Skeletal muscle satellite cell (primary cell): ENCODE measurements around the gene FSIP1. TPM values are rescaled to one million over a fixed set of nuclear protein-coding genes. Genes with fewer than 3 reads are reported as not detected.
"Not testable (repeated sequence)": the region's sequence is repeated elsewhere in the genome, so short reads cannot be mapped to it uniquely, and the experiment has no call there.

Experiments
- H3K27me3 ChIP-seq: 2 replicates; pipeline ENCODE4 v1.7.0; 2013; ENCODE audit warnings: low read length; ENCODE audit not compliant: control insufficient read depth, insufficient read depth
- H3K36me3 ChIP-seq: 2 replicates; pipeline ENCODE4 v1.7.0; 2013; ENCODE audit warnings: mild to moderate bottlenecking, control low read depth, low read length; ENCODE audit not compliant: insufficient read depth
- H3K4me1 ChIP-seq: 2 replicates; pipeline ENCODE4 v1.7.0; 2013; ENCODE audit warnings: low read length; ENCODE audit not compliant: control insufficient read depth, insufficient read depth
- H3K4me2 ChIP-seq: 2 replicates; pipeline ENCODE4 v1.7.0; 2013; ENCODE audit warnings: mild to moderate bottlenecking, low read length
- H3K4me3 ChIP-seq: 2 replicates; pipeline ENCODE4 v1.7.0; 2013; ENCODE audit warnings: low read length
- H3K9ac ChIP-seq: 2 replicates; pipeline ENCODE4 v1.7.0; 2013; ENCODE audit warnings: mild to moderate bottlenecking, low read depth, low read length, moderate library complexity
- H3K9me3 ChIP-seq: replicated peaks from 2 replicates; pipeline ENCODE4 v1.7.0; 2013; ENCODE audit warnings: mild to moderate bottlenecking, control low read depth, low read length
- total RNA-seq: library from RNA; depleted of rRNA; stranded (reverse); fragments of >200 nt; gene quantifications from 2 replicates; pipeline ENCODE4 v1.2.3, GENCODE V29; 2012; rRNA removed

The FSIP1 gene
- total RNA-seq, result 0.76 and 1.7 TPM in 2 replicates

DNA sequence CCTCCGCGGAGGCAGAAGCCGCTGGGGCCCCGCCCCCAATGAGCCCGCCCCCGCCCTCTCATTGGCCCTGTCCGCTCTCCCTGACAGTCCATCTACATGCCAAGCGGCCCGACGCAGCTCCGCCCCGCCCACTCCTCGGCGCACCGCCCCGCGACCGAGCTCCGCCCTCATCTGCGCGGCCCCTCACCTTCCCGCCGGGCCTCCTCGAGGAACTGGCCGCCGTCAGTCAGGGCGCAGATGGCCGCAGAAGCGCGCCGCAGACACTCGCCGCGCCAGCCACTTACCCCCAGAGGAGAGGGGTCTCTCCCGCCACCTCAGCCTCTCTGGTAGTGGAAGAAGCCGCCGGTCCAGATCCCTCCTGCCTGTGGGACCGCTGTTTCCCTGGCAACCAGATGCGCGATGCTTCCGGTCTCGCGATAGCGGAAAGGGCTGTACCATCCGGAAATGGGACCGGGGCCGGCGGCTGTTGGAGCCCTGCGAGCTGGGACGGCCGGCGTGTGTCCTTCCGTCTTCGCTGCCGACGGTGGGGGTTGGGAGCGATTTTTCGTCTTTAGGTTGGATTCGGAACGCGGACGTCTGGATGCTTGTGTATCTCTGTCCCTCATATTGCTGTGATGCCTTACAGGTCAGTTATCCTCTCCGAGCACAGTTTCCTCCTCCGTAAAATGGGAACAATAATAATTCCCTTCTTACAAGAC, at the start of gene FSIP1:
FSIP1 (minus strand) TSS at position 401 of the 698 bp plus-strand sequence. CDS start 6,317 bp downstream, outside the sequence.
- no peaks in the 10 kb centered on the region for H3K9me3 ChIP-seq
- H3K27me3 ChIP-seq, result no peaks in the 10 kb centered on the region
- peaks cover 29% of the 10 kb centered on the region for H3K4me1 ChIP-seq
- H3K4me2 ChIP-seq, result peak within 1 kb of the TSS; percentile 89
- peak within 1 kb of the TSS; percentile 98 for H3K4me3 ChIP-seq
- H3K36me3 ChIP-seq, result no peaks in the 10 kb centered on the region
- peak within 1 kb of the TSS; percentile 87 for H3K9ac ChIP-seq

DNA sequence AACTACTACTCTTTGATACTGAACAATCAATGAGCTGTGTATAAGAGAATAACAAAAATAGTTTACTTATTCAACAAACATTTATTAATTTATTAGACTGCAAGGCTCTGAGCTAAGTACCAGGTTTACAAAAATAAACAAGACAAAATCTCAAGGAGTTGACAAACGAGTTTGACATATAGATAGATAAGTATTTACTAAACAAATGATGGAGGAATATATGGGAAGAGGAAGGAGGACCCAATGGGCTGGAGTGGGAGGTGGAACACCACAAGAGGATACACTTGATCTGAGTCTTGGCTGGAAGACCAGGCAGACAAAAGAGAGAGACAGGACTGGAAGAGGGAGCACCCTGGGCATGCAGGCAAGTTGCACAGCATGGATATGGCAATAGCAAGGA, 47.5 kb upstream of the FSIP1 start:
- no peaks in the 10 kb centered on the region for H3K9me3 ChIP-seq
- no peak overlapping the region for H3K9ac ChIP-seq
- H3K4me3 ChIP-seq, result no peak overlapping the region
- no peaks in the 10 kb centered on the region for H3K36me3 ChIP-seq
- H3K27me3 ChIP-seq, result no peaks in the 10 kb centered on the region
- no peak overlapping the region for H3K4me2 ChIP-seq
- H3K4me1 ChIP-seq, result peaks cover 48% of the 10 kb centered on the region

DNA sequence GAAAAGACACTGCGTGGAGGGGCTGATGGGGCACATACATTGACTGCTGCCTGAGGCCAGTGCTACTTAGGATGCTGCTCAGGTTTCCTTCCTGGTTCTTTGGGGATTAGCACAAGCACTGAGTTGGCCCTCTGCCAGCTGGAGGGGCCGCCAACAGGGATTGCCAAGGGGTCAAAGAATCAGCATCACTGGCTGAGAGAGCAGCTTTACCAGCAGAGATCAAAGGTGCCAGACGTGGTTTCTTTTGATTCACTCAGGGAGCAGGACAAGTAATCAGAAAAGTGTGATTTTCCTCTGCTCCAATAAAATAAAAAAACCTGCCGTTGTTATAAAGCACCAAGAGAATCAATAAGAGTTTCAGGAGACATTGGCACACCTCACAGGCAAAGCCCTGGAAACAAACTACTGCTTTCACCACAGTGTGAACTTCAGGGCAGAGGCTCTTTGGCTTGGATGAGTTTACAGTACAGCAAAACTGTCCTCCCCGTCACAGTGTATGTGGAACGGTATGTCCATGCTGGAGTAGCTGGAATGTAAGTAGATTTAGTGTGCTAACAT, 45.8 kb upstream of the FSIP1 start:
- Histone ChIP-seq H3K4me1 (peaks cover 38% of the 10 kb centered on the region), H3K27me3 (no peaks in the 10 kb centered on the region), H3K9me3 (no peaks in the 10 kb centered on the region), H3K9ac (peak overlapping the region; percentile 19), H3K4me3 (no peak overlapping the region), H3K4me2 (peak overlapping the region; percentile 61), H3K36me3 (peaks cover 5% of the 10 kb centered on the region)

DNA sequence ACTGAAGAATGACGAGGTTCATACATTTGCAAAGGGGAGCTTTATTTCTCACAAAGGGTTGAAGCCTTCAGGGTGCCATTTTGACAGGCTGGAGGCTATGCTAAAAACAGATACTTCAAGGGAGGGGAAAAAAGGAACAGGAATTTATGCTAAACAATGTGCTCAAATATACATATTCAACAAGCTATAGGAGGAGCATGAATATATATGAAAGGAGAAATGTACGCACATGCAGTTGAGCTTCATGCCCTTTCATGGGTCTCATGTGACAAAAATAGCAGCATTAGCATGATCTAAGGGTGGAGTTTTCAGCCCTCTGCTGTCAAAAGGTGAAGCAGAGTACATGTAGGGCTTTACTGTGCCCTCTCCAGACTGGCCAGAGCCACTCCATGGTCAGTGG, 44.3 kb upstream of the FSIP1 start:
- peaks cover 28% of the 10 kb centered on the region for H3K4me1 ChIP-seq
- no peak overlapping the region for H3K4me2 ChIP-seq
- H3K9ac ChIP-seq, result no peak overlapping the region
- H3K36me3 ChIP-seq, result peaks cover 5% of the 10 kb centered on the region
- no peak overlapping the region for H3K4me3 ChIP-seq
- H3K9me3 ChIP-seq, result no peaks in the 10 kb centered on the region
- no peaks in the 10 kb centered on the region for H3K27me3 ChIP-seq

DNA sequence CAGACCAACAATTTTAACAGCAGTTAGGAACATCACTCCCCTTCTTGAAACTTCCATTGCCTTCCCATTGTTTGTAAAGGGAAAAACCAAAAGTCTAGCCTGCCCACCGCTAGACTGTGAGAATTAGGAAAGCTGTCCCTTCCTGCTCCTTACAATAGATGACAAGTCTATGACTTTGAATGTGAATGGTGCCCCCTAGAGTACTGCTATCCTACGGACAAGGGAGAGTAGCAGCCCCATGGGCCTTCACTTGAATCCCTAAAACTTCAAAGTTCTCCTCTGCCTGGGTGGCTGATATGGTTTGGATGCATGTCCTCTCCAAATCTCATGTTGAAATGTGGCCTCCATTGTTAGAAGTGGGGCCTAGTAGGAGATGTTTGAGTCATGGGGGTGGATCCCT, 41.0 kb upstream of the FSIP1 start:
- H3K9me3 ChIP-seq, result no peaks in the 10 kb centered on the region
- no peak overlapping the region for H3K9ac ChIP-seq
- H3K4me1 ChIP-seq, result peaks cover 24% of the 10 kb centered on the region
- H3K4me3 ChIP-seq, result no peak overlapping the region
- no peaks in the 10 kb centered on the region for H3K27me3 ChIP-seq
- H3K4me2 ChIP-seq, result no peak overlapping the region
- H3K36me3 ChIP-seq, result peaks cover 5% of the 10 kb centered on the region

DNA sequence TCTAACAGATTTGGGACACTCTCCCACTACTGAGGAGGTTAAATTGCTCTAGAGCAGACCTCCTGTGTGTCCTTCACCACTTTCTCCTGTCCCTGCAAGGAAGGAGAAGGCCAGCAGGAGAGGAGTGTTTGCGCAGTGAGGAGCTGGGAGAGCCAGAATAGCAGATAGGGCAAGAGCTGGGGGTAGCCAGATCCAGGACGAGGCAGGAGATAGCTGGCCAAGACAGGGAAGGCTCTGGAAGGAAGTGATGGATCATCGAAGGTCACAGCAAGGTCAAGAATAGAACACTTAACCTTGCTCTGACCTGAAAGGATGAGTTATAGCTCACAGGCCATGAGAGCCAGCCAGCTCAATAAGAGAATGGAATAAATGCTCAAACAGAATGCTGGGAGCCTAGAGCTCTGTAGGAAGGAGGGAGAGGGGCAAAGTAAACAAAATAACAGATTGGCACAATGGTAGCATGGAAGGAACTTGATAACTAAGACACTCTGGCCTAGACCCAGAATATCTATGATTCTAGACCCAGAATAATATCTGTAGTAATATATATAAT, 37.5 kb upstream of the FSIP1 start:
- H3K4me2 ChIP-seq, result no peak overlapping the region

DNA sequence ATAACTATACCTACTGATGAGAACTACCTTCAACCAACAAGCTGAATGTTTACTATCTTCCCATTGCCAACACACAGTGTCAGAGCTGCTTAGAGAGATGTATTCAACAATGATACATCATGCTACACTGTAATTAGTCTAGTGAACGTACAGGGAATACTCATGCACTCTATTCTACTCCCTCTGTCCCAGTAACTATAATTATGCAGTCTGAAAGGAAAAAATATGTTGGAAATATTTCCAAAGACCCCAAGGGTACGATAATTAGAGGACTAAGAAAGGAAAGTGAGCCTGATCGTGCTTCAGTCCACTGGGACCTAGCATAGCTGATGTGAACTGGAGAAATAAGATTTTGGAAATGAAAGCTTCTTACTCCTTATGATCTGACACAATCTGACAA, 36.9 kb upstream of the FSIP1 start:
- peaks cover 5% of the 10 kb centered on the region for H3K36me3 ChIP-seq
- H3K9me3 ChIP-seq, result no peaks in the 10 kb centered on the region
- H3K9ac ChIP-seq, result no peak overlapping the region
- no peak overlapping the region for H3K4me2 ChIP-seq
- H3K27me3 ChIP-seq, result no peaks in the 10 kb centered on the region
- H3K4me3 ChIP-seq, result no peak overlapping the region
- peaks cover 10% of the 10 kb centered on the region for H3K4me1 ChIP-seq

More for the DNA sequence above, 37.5 kb upstream of the FSIP1 start:
- peaks cover 5% of the 10 kb centered on the region for H3K36me3 ChIP-seq
- H3K4me1 ChIP-seq, result peaks cover 10% of the 10 kb centered on the region
- no peak overlapping the region for H3K4me3 ChIP-seq
- no peak overlapping the region for H3K9ac ChIP-seq
- H3K9me3 ChIP-seq, result no peaks in the 10 kb centered on the region
- no peaks in the 10 kb centered on the region for H3K27me3 ChIP-seq

DNA sequence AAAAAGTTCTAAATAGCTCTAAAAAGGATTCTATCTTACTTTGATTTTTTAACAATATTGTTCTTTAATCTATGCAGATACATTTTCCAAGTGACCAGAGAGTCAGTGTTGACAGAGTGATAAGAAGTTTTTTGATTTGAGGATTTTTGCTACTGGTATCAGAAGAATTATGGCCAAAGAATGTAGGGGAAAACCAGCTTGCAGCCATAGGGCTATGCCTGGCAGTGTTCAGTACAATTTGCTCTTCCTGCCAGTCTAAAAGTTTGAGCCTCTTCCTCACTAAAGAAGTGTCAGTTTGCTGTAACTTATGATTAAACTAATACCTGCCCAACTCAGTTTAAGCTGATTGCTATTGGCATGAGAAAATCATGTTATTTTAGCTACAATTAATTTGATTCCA, 35.3 kb upstream of the FSIP1 start:
- Histone ChIP-seq H3K4me2 (no peak overlapping the region), H3K4me1 (peaks cover 10% of the 10 kb centered on the region)

DNA sequence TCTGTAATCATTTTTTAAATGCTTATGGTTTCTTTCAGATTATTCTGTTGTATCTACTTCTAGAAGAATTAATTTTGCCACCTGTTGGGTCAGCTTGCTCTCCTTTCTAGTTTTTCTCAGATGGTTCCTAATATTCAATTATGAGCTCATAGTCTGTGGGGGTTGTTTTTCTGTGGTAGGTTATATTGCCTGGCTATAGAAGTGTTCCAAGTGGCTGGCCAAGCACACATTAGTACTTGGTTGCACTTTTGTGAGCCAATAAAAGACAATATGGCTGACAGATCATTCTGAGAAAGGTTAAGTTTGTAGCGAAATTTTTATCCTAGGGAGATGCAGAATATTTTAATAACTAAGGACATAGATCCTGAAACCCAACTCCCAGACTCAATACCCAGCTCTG, 31.8 kb upstream of the FSIP1 start:
- no peak overlapping the region for H3K4me3 ChIP-seq
- no peak overlapping the region for H3K4me2 ChIP-seq
- H3K4me1 ChIP-seq, result no peaks in the 10 kb centered on the region
- no peak overlapping the region for H3K9ac ChIP-seq
- H3K27me3 ChIP-seq, result no peaks in the 10 kb centered on the region
- no peaks in the 10 kb centered on the region for H3K9me3 ChIP-seq
- no peaks in the 10 kb centered on the region for H3K36me3 ChIP-seq

More for the DNA sequence above, 35.3 kb upstream of the FSIP1 start:
- Histone ChIP-seq H3K36me3 (no peaks in the 10 kb centered on the region), H3K9me3 (no peaks in the 10 kb centered on the region), H3K4me3 (no peak overlapping the region), H3K9ac (no peak overlapping the region), H3K27me3 (no peaks in the 10 kb centered on the region)

DNA sequence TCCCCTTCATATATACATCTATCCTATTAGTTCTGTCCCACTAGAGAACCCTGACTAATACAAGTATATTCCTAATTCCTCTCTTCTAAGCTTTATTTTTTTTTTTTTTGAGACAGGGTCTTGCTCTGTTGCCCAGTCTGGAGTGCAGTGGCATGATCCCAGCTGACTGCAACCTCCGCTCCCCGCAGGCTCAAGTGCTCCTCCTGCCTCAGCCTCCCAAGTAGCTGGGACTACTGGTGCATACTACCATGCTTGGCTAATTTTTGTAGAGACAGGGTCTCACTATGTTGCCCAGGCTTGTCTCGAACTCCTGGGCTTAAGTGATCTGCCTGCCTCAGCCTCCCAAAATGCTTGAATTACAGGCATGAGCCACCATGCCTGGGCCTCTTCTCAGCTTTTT, 30.0 kb upstream of the FSIP1 start:
- H3K4me2 ChIP-seq, H3K9ac ChIP-seq, H3K4me1 ChIP-seq, H3K4me3 ChIP-seq, H3K27me3 ChIP-seq, H3K36me3 ChIP-seq, H3K9me3 ChIP-seq: not testable (repeated sequence)

DNA sequence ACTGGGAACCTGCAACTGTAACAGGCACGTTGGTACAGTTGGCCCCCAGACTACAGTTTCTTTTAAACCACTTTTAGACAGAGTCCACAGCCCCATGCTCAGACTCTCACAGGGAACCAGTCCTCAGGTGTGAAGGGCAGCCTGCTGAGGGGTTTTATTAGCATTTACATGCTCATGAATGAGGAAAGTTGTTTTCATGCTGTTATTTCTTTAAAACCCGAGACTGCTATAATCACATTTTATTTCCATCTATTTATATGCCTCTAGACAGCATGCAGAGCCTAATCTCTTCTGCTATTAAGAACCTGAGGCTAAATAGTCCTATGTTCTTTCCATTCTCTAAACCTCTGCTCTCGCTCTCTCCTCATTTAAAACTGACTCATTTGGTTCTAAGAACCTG, 26.3 kb upstream of the FSIP1 start:
- Histone ChIP-seq H3K4me3 (no peak overlapping the region), H3K4me1 (no peaks in the 10 kb centered on the region), H3K27me3 (no peaks in the 10 kb centered on the region), H3K9me3 (no peaks in the 10 kb centered on the region), H3K9ac (no peak overlapping the region), H3K36me3 (peaks cover 14% of the 10 kb centered on the region), H3K4me2 (no peak overlapping the region)

DNA sequence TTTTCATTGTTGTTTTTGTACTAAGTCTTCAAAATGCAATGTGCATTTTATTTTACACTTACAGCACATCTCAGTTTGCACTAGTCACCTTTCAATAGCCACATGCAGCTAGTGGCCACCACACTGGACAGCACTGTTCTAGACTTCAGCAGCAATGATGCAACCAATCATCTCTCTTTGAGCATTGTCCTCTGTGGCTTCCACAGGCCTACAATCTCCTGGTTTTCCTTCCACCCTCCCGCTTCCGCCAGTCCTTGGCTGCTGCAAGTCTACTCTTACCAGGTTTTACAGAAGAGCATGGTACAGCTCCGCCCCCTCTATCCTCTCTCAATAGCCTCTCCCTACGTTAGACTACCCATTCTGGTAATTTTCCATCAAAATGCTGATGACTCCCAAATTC, 25.1 kb upstream of the FSIP1 start:
- Histone ChIP-seq H3K9me3 (no peaks in the 10 kb centered on the region), H3K4me1 (no peaks in the 10 kb centered on the region), H3K4me3 (no peak overlapping the region), H3K36me3 (peaks cover 18% of the 10 kb centered on the region), H3K9ac (no peak overlapping the region), H3K27me3 (no peaks in the 10 kb centered on the region), H3K4me2 (no peak overlapping the region)
